Activated effector memory CD4-positive, alpha-beta T cell treated with Interleukin-2 at 50 U/mL for 16 hours (primary cell): ENCODE results near the gene CRY2.
"Not testable (repeated sequence)": the region's sequence is repeated elsewhere in the genome, so short reads cannot be mapped to it uniquely, and the experiment has no call there.

Source experiments
- DNase-seq: peaks from one replicate; pipeline ENCODE4 v3.0.0-alpha.2; 2020

CRY2 gene

DNA sequence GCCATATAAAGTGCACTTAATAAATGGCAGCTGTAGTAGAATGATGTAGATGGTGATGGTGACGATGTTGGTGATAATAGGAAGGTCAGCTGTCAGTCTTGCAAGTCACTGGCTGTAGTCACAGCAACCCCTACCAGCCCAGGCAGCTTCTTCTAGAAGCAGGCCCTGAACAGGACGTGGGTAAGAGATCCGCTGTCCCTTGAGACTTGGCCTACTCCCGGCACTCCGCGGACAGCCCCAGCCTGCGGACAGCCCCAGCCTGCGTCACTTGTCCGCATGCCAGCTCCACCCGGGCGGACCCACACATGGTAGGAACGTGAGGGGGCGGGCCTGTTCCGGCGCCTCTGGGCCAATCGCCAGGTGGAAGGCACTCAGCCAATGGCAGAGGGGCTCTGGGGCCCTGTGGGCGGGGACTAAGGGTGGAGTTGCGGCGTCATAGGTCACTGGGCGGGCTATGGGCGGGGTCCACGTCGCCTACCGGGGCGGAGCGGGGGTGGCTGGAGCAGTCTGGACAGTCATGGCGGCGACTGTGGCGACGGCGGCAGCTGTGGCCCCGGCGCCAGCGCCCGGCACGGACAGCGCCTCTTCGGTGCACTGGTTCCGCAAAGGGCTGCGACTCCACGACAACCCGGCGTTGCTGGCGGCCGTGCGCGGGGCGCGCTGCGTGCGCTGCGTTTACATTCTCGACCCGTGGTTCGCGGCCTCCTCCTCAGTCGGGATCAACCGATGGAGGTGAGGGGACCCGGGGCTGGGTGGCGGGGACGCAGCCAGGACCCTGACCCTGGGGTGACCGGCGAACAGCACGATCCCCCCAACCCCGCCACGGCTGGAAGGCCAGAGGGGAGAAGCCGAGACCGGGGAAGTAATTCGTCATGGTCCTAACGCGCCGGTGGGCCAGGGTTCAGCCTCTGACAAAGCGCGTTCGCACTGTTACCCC, at the start of gene CRY2:
TSS of gene CRY2 (plus strand) at position 502 of the 937 bp plus-strand sequence. CDS start at position 518, 16 bp downstream.
- DNase-seq = peak; percentile 97

- no peak for DNase-seq
These were observed 48.4 kb upstream of the CRY2 start for GRCh38 chr11:45798793-45799441.

GRCh38 chr11:45799562-45799961, 47.7 kb upstream of the CRY2 start:
- no peak for DNase-seq

GRCh38 chr11:45800261-45800660, 47.0 kb upstream of the CRY2 start:
- DNase-seq = no peak

DNA sequence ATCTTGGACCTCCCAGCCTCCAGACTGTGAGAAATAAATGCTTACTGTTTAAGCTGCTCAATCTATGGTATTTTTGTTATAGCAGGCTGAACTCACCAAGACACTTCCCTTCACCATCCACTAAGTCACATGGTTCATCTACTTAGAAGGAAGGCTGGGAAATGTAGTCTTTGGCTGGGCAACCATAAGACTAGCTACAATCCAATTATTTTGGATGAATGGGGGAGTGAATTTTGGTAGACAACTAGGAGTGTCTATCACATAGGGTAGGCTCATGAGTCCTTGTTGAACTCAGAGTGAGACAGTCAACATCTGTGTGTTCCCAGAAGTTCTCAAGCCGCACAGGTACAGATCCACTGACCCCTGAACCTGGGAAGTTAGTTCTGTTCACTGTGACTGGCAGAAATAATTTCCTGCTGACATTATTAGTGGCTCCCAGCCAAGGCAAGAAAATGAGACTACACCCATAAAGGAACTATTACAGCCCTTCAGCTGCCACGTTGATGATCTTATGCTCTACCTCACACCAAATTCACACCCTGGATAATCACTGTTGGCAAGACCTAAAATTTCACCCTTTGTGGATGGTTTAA, 45.5 kb upstream of the CRY2 start:
- no peak for DNase-seq

DNA sequence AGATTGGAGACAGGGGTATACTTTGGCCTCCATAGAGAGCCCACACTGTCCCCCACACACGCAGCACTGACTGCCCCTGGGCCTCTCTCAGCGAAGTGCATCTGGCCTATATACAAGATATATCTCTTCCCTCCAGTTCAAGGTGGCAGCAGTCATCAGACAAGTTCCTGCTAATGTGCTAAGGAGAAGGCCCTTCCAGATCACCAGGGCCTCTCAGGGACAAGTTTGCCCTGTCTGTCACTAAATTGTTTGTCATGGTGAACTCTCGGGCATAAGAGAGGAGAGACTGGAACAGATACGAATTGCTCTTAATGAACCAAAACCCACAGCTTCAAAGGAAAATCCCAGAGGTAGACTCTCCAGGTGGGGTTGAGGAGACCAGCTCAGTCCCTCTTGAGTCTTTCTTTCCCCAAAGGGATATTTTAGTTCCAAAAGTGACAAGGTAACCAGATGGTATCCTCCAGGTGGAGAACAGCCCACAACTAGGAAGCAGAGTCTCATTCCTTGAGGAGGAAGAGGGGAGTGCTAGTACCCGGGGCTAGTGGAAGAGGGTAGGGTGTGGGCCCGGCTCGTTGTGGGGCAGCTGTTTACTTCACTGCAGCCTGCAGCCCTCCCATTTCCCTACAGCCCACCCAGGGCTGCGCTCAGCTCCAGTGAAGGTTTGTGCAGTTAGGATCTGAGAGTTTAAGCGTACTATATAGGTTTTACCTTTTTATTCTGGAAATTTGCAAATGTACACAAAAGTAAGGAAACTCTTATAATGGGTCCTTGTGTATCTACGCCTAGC, 44.6 kb upstream of the CRY2 start:
- no peak for DNase-seq

DNA sequence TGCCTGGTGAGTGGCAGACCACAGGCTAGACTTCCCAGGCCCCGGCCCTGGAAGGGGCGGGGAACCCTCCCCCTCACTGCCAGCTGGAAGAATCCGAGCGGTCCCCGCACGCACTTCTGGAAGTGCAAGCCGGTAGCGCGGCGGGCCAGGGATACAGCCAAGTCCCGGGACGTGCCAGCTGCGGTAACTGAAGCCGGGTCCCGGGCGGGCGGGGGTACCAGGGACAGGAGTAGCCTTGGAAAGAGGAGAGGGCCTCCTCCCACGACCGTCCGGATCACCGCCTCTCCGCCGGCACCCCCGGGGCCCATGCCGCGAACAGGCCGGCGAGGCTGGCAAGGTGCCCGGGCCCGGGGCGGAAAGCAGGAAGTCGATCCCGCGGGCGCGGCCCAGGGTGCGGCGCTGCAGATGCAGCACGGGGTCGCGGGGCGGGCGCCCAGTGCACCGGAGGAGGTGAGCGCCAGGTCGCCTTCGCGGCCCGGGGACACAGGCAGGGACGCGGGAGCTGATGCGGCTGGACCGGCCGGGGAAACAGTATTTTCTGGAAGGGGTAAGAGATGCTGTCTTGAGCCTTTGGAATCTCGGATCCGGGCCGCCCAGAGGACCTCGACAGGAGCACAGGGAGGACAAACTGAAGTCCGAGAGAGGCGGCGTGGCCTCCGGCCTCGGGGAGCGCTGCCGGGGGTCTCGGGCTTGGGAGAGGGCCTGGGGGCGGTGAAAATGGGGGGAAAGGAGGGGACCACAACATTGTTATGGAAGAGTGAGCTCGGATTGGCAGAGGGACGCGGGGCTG, 43.1 kb upstream of the CRY2 start:
- DNase-seq = peak; percentile 60

GRCh38 chr11:45804761-45805304, 42.4 kb upstream of the CRY2 start, which contains the start of gene SLC35C1:
Gene SLC35C1 (plus strand): TSS chr11:45805149. CDS start chr11:45805802, 653 bp downstream.
- DNase-seq = peak; percentile 96

DNA sequence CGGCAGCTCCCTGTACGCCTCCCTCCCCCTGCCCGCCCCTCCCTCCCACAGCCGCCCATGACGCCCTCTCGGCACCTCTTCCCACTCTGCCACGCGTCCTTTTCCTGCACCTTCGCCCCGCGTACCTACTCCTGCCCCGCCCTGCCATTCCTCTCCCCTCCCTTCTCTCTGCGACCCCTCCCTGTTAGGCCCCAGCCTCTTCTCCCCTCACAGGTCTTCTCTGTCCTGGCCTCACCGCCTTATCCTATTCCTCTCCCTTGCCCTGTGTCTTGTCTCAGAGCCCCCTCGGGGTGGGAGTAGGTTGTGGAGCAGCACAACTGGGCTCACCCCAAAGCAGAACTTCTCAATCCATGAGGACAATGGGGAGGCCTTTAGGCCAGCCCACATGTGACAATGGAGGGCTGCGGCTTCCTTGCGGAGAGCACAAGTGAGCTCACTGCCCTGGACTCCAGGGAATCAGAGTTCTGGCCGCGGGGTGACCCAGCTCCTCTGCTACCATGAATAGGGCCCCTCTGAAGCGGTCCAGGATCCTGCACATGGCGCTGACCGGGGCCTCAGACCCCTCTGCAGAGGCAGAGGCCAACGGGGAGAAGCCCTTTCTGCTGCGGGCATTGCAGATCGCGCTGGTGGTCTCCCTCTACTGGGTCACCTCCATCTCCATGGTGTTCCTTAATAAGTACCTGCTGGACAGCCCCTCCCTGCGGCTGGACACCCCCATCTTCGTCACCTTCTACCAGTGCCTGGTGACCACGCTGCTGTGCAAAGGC, 41.8 kb upstream of the CRY2 start:
- DNase-seq = no peak

DNA sequence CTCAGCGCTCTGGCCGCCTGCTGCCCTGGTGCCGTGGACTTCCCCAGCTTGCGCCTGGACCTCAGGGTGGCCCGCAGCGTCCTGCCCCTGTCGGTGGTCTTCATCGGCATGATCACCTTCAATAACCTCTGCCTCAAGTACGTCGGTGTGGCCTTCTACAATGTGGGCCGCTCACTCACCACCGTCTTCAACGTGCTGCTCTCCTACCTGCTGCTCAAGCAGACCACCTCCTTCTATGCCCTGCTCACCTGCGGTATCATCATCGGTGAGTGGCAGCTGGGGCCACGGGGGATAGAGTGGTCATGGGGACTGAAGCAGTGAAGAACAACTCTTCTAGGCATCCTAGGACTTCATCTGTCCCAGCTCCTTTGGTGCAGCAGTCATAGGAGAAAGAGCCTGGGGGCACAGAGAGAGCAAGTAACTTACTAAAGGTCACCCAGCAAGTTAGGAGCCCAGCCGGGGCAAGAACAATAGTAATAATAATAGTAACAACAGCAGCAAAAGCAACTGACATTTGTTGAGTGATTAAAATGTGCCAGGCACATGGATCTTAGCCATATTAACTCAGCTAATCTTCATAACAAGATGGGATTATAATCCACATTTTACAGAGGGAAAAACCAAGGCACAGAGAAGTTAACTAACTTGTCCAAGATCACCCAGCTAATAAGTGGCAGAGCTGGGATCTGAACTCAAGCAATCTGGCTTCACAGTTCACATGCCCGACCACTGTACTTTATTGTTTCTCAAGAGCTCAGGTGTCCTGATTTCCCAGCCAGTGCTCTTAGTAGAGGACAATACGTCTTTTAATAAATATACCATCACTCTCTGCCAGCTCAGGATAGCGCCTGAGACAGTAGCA, 41.0 kb upstream of the CRY2 start:
- no peak for DNase-seq

DNA sequence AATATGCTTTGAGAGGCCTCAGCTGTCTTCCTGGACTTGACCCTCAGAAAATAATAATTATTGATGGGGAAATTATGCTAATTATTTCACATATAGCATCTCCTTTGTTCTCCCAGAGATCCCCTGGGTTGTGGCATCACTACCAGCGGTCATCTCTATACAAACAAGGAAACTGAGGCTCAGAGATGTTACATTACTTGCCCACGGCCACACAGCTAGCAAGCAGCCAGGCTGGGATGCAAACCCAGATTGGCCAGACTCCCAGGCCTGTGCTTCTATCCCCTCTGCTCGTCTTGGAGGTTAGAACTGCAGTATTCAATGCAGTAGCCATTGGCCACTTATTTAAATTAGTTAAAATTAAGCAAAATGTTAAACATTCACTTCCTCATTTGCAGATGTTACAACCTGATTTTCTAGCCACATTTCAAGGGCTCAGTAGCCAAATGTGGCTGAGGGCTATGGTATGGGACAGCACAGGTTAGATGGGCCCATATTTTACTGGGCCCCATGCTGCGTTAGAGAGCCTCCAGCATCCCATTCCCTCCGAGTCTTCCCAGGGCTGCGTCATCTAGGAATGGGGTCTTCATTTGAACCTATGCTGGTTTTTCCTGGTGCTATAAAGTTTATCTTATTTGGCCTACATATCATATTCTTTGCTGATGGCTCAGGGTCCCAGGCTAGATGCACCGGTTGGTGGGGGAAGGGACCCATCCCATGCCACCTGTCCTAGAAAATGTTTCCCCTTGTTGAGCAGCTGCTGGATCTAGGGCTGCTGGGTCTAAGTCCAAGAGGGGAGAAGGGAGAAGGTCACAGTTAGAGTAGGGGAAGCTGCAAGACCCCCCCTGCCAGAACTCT, 40.1 kb upstream of the CRY2 start:
- no peak for DNase-seq

DNA sequence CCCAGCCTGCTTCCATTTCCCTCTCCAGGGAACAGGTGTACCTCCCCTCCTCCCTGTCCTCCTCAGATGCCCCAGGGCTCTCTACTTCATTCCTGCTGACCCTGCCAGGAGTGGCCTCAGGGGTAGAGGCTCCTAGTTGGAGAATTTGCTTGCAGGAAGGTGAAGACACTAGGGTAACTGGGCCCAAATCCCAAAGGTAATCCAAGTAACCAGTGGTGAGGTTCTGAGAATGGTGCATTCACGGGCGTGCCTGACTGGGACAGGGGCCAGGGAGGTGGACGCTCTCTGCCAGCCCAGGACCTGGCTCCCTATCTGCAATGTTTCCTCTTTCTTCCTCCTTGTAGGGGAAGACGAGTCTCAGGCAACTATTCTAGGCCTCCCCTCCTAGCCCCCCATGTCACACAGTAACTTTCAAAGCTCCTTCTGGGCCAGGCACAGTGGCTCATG, 39.5 kb upstream of the CRY2 start:
- no peak for DNase-seq

GRCh38 chr11:45808427-45808826, 38.8 kb upstream of the CRY2 start:
- not testable (repeated sequence) for DNase-seq

- DNase-seq = no peak
These were observed 37.5 kb upstream of the CRY2 start for GRCh38 chr11:45809456-45810395.

- DNase-seq = no peak
These were observed 36.7 kb upstream of the CRY2 start for GRCh38 chr11:45810431-45811108.

DNA sequence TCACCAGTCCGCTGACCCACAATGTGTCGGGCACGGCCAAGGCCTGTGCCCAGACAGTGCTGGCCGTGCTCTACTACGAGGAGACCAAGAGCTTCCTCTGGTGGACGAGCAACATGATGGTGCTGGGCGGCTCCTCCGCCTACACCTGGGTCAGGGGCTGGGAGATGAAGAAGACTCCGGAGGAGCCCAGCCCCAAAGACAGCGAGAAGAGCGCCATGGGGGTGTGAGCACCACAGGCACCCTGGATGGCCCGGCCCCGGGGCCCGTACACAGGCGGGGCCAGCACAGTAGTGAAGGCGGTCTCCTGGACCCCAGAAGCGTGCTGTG, 36.2 kb upstream of the CRY2 start:
- no peak for DNase-seq
